NCI-H1417 (cell line): ENCODE results near the gene EPB41.

Experiments used
- DNase-seq, 3 experiments: peaks; one replicate each; lab custom pipeline; 2025; lab: John Stamatoyannopoulos, UW

EPB41 gene

GRCh38 chr1:28890836-28891235 lies 23.5 kb upstream of the EPB41 start:
- no peak for DNase-seq

- DNase-seq = no peak
These were observed 23.1 kb upstream of the EPB41 start for GRCh38 chr1:28891256-28891655.

- no peak for DNase-seq
These were observed 20.8 kb upstream of the EPB41 start for GRCh38 chr1:28893403-28894102.

GRCh38 chr1:28894785-28895184 lies 19.6 kb upstream of the EPB41 start:
- DNase-seq = no peak

GRCh38 chr1:28895896-28896608 lies 18.3 kb upstream of the EPB41 start:
- DNase-seq = no peak

- no peak for DNase-seq
These were observed 17.8 kb upstream of the EPB41 start for GRCh38 chr1:28896609-28896986.

- DNase-seq = no peak
These were observed 16.6 kb upstream of the EPB41 start for GRCh38 chr1:28897789-28898188.

- no peak for DNase-seq
These were observed 15.9 kb upstream of the EPB41 start for GRCh38 chr1:28898405-28898881.

- no peak for DNase-seq
These were observed 15.1 kb upstream of the EPB41 start for GRCh38 chr1:28899267-28899666.

- DNase-seq = no peak
These were observed 13.8 kb upstream of the EPB41 start for GRCh38 chr1:28900562-28900961.

GRCh38 chr1:28902738-28903137 lies 11.6 kb upstream of the EPB41 start:
- DNase-seq = no peak

- DNase-seq = no peak
These were observed 8.3 kb upstream of the EPB41 start for GRCh38 chr1:28905921-28906666.

GRCh38 chr1:28909198-28909597 lies 5.2 kb upstream of the EPB41 start:
- DNase-seq = no peak

- peak in 2 of 3 experiments; percentile 36 to 81 for DNase-seq
These were observed 3.8 kb upstream of the EPB41 start for GRCh38 chr1:28910379-28911115.

- DNase-seq = no peak
These were observed 562 bp upstream of the EPB41 start for GRCh38 chr1:28913786-28914227.

- DNase-seq = peak; percentile 60 to 91 (median 87)
These were observed 894 bp downstream of the EPB41 start for GRCh38 chr1:28915031-28915895.

- DNase-seq = no peak
These were observed 3.4 kb downstream of the EPB41 start for GRCh38 chr1:28917757-28918118.

- DNase-seq = no peak
These were observed 7.0 kb downstream of the EPB41 start for GRCh38 chr1:28921286-28921869.

GRCh38 chr1:28925350-28925891 lies 11.1 kb downstream of the EPB41 start:
- DNase-seq = no peak

- DNase-seq = peak in 2 of 3 experiments; percentile 14 to 70
These were observed 12.4 kb downstream of the EPB41 start for GRCh38 chr1:28926629-28927265.
